HEK293T (cell line): ENCODE data around the gene TBKBP1.

ENCODE experiments used
- CTCF ChIA-PET: fragments of 350-600 bp; formaldehyde crosslinking; extraction: SDS; loops from one replicate; lab custom pipeline; 2021; ENCODE audit warnings: antibody characterized with exemption, inconsistent platforms; lab: Yijun Ruan, JAX
- POLR2A ChIA-PET: fragments of 350-600 bp; formaldehyde crosslinking; extraction: SDS; loops from one replicate; lab custom pipeline; 2020; ENCODE audit warnings: antibody characterized with exemption, inconsistent platforms; lab: Yijun Ruan, JAX
- DNase-seq: peaks from one replicate; pipeline ENCODE4 v3.0.0; 2012; ENCODE audit warnings: mixed read lengths; ENCODE audit errors: extremely low spot score
- ARNT ChIP-seq: fragments of 450-650 bp; IDR thresholded peaks from 2 replicates; pipeline ENCODE4 v1.6.1; 2017; ENCODE audit warnings: mild to moderate bottlenecking
- BHLHE40 ChIP-seq: fragments of 450-650 bp; IDR thresholded peaks from 2 replicates; pipeline ENCODE4 v1.6.1; 2016; ENCODE audit warnings: mild to moderate bottlenecking, moderate library complexity, borderline replicate concordance
- CTBP1 ChIP-seq: fragments of 450-650 bp; IDR thresholded peaks from 2 replicates; pipeline ENCODE4 v1.6.1; 2016; ENCODE audit warnings: borderline replicate concordance
- ELF4 ChIP-seq: fragments of 450-650 bp; IDR thresholded peaks from 2 replicates; pipeline ENCODE4 v1.6.1; 2017; ENCODE audit warnings: antibody characterized with exemption
- FOXA1 ChIP-seq: fragments of 450-650 bp; IDR thresholded peaks from 2 replicates; pipeline ENCODE4 v1.6.1; 2016; ENCODE audit warnings: mild to moderate bottlenecking
- FOXK2 ChIP-seq: fragments of 450-650 bp; IDR thresholded peaks from 2 replicates; pipeline ENCODE4 v1.6.1; 2016; ENCODE audit warnings: mild to moderate bottlenecking
- FOXM1 ChIP-seq: fragments of 450-650 bp; IDR thresholded peaks from 2 replicates; pipeline ENCODE4 v1.6.1; 2017; ENCODE audit warnings: mild to moderate bottlenecking, borderline replicate concordance
- HDGF ChIP-seq: fragments of 450-650 bp; IDR thresholded peaks from 2 replicates; pipeline ENCODE4 v1.6.1; 2017; ENCODE audit warnings: antibody characterized with exemption, borderline replicate concordance
- L3MBTL2 ChIP-seq: fragments of 450-650 bp; conservative IDR thresholded peaks from 2 replicates; pipeline ENCODE4 v1.6.1; 2016; ENCODE audit warnings: mild to moderate bottlenecking
- LEF1 ChIP-seq: fragments of 450-650 bp; IDR thresholded peaks from 2 replicates; pipeline ENCODE4 v1.6.1; 2017; ENCODE audit warnings: mild to moderate bottlenecking, borderline replicate concordance
- NFRKB ChIP-seq: fragments of 450-650 bp; IDR thresholded peaks from 2 replicates; pipeline ENCODE4 v1.6.1; 2016; ENCODE audit warnings: mild to moderate bottlenecking, moderate library complexity
- SP1 ChIP-seq: fragments of 450-650 bp; IDR thresholded peaks from 2 replicates; pipeline ENCODE4 v1.6.1; 2017
- SUZ12 ChIP-seq: fragments of 450-650 bp; IDR thresholded peaks from 2 replicates; pipeline ENCODE4 v1.6.1; 2016; ENCODE audit warnings: mild to moderate bottlenecking
- TARDBP ChIP-seq: fragments of 450-650 bp; IDR thresholded peaks from 2 replicates; pipeline ENCODE4 v1.6.1; 2016
- ZNF384 ChIP-seq: fragments of 450-650 bp; IDR thresholded peaks from 2 replicates; pipeline ENCODE4 v1.6.1; 2016
- TF ChIP-seq, protein P1 (sequence below): fragments of 450-650 bp; IDR thresholded peaks from 2 replicates; pipeline ENCODE4 v1.6.1; 2016

TBKBP1 gene

DNA sequence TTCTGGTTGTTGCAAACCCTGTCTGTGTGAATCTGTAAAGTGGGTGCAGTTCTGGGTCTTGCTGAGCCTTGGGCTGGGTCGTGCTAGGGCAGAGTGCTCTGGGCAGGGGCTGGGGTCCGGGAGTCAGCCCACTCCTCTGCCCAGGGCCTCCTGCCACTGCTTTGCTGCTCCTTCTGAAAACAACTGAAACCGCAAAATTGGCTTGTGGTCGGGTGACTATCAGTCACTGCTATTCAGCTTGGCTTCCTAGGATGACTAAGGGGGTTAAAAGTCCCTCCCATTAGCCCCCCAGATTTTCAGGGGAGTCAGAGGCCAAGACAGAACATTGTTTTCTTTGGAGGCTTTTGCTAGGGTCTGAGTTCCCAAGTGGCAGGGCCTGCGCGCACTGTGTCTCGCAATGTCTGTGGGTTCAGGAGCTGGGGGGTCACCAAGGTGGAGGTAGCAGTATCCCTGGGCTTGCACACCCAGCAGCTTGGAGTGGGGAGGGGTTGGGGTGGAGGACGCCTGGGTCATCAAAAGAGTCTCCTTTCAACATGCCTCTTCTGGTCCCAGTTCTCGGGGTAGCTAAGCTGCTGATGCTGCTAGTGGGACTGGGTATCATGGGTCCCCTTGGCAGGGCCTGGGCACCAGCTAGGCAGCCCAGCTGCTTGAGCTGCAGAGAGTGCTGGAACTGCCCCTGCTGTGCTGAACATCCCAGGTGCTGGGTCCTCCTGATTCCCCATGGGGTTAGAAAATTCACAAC, 25.6 kb downstream of the TBKBP1 start:
- DNase-seq = no peak
- no peak for TF ChIP-seq SUZ12
- TF ChIP-seq CTBP1 = no peak
- TF ChIP-seq LEF1 = no peak
- no peak for TF ChIP-seq FOXM1
- TF ChIP-seq, protein P1, sequence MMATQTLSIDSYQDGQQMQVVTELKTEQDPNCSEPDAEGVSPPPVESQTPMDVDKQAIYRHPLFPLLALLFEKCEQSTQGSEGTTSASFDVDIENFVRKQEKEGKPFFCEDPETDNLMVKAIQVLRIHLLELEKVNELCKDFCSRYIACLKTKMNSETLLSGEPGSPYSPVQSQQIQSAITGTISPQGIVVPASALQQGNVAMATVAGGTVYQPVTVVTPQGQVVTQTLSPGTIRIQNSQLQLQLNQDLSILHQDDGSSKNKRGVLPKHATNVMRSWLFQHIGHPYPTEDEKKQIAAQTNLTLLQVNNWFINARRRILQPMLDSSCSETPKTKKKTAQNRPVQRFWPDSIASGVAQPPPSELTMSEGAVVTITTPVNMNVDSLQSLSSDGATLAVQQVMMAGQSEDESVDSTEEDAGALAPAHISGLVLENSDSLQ = no peak
- TF ChIP-seq BHLHE40 = no peak
- TF ChIP-seq L3MBTL2 = no peak
- TF ChIP-seq ARNT = no peak
- TF ChIP-seq ELF4 = no peak
- TF ChIP-seq TARDBP = no peak
- TF ChIP-seq FOXA1 = no peak
- TF ChIP-seq SP1 = no peak
- TF ChIP-seq ZNF384 = no peak
- ChIA-PET CTCF (interaction anchor here (0.6 kb wide), 2 partner anchors 20 to 1108 kb away, joined by 3 read pairs; no protein-coding TSS in a partner anchor), POLR2A (interaction anchor here (1.4 kb wide), 1 partner anchor 13 kb away, joined by 3 read pairs; the partner anchor contains the start of gene TBX21)

DNA sequence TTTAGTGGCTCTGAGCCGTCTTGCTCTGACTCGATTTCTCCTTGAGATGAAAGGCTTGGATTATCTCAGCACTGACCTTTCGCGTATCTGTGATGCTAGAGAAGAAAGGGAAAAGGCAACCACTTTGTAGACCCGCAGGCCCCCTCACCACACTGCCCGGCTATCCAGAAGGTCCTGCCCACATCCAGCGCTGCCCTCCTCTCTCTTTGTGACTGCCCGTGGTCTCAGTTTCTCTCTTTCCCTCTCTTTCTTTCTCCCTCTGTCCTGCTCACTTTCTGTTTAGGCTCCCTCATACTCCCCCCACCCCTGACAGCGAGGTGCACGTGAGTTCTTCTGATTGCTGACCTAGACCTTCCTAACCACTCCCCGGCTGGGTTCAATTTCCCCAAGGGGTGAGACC, 26.2 kb downstream of the TBKBP1 start:
- ChIA-PET POLR2A (interaction anchor here (1.4 kb wide), 1 partner anchor 13 kb away, joined by 3 read pairs; the partner anchor contains the start of gene TBX21), CTCF (no interaction called here)
- TF ChIP-seq L3MBTL2 = no peak
- no peak for TF ChIP-seq ELF4
- TF ChIP-seq TARDBP = no peak
- no peak for TF ChIP-seq SP1
- TF ChIP-seq FOXK2 = no peak
- no peak for TF ChIP-seq ARNT
- no peak for TF ChIP-seq SUZ12
- no peak for TF ChIP-seq BHLHE40
- no peak for TF ChIP-seq FOXA1
- no peak for TF ChIP-seq CTBP1
- no peak for TF ChIP-seq LEF1
- TF ChIP-seq, protein P1 = no peak
- no peak for TF ChIP-seq NFRKB
- TF ChIP-seq ZNF384 = no peak
- TF ChIP-seq FOXM1 = no peak
- TF ChIP-seq HDGF = no peak
- no peak for DNase-seq

DNA sequence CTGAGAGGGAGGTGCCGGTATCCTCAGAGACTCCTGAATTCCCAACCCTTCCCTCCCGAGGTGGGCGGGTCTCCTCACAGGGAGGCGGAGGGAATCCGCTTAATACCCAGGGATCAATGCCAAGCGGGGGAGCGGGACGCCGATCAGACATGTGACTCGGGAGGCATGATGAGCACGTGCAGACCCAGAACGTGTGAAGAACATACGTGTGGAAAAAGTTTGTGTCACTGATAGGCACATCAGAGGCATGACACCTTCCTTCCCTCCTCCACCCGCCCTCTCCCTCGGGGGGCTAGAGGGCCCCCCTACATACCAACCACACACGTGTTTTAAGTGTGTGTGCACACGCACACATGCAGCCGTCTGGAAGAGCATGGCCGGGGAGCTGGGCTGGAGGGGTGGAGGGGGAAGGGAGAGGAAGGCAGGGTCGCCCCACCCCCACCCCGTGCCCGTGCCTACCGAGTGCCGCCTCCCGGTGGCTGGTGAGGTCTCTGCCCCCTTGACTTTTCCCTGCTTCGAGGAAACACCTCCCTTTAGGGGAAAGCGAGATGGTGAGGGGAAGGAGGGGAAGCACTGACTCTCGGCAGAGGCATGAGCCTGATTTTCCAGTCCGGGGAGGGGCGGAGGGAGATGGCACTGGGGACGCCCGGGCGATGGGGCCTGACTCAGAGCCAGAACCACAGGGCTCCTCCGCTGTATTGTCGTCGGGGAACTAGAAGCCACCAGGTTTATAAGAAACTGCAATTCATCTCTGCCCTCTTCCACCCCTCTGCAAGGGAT, 27.0 kb downstream of the TBKBP1 start:
- peak; percentile 25 for DNase-seq
- ChIA-PET POLR2A (no interaction called here), CTCF (no interaction called here)
- TF ChIP-seq FOXA1 (no peak), L3MBTL2 (peak; percentile 75), FOXK2 (no peak), SP1 (no peak), ARNT (no peak), CTBP1 (no peak), LEF1 (no peak)

DNA sequence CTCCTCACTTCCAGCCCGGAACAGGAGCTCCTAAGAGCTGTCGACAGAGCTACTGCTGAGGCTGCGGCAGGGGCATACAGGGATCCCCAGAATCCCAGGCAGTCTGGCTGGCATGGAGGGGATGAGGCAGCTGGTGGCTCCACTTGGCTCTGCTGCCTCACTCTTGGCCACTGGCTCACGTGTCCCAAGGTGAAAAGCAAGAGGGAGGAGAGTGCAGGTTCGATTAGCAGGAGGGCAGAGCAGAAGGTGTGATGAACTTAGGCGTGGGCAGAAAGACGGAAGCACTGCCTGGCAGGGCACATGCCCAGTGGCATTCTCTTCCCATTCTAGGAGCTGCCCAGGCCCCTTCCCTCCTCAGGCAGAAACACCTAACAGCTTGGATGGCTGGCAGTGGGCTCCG, 27.8 kb downstream of the TBKBP1 start:
- ChIA-PET POLR2A (no interaction called here), CTCF (no interaction called here)
- no peak for TF ChIP-seq TARDBP
- TF ChIP-seq SUZ12 = no peak
- no peak for TF ChIP-seq ELF4
- no peak for DNase-seq

DNA sequence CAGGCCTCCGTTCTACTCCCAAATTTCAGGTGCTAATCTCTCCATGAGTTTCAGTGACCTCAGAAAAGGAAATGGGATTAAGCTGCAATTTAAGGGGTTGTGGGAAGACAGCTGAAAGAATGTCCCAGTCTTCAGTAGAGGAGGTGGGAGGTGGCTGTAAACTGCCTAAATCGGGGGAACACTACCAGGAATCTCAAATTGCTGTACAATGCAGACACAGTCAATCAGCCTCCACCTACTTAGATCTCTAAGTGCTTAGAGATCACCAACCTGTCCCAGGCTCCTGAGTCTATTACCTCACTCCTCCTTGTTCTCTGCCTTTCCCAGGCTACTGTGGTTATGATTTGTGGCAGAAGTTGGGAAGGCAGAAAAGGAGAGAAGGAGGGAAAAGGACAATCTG, 30.7 kb downstream of the TBKBP1 start:
- CTCF ChIA-PET = interaction anchor here (0.8 to 1.4 kb wide), 2 partner anchors 8 to 109 kb away, joined by 3 to 4 read pairs; partner anchors contain the start of gene TBX21
- no peak for DNase-seq
- no peak for TF ChIP-seq FOXA1
- TF ChIP-seq NFRKB = no peak
- POLR2A ChIA-PET = no interaction called here

DNA sequence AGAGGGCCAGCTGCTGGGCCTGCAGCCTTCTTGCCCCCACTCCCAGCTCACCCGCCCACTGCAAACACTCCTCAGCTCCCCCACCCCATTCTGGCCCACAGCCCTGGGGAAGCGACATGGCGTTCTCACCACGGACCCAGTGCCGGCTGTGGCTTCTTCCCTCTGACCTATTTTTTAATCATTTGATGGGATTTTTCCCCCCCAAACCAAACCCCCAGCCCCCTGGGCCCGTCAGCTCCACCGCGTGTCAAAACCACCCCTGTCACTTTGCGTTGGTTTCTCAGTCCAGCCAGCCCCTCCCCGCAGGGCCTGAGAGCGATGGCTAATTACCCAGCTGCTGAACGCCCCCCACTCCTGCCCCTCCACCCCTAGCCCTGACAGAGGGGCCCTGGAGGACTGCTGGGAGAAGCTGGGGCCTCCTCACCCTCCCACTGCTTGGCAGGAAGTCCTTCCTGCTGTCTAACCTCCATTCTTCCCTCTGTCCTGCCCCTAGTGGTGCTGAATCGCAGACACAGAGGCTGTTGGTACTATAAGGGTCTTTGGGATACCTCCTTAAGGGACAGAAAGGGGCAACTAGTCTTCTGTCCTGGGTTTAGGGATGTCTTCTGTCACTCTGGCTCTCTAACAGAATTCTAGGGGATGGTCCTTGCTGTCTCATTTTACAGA, 31.6 kb downstream of the TBKBP1 start:
- POLR2A ChIA-PET = interaction anchor here (1.7 kb wide), 1 partner anchor 76 kb away, joined by 6 read pairs; the partner anchor contains the start of gene KPNB1
- DNase-seq = no peak
- CTCF ChIA-PET = interaction anchor here (0.8 to 1.4 kb wide), 4 partner anchors 7 to 110 kb away, joined by 3 to 4 read pairs (median 3); partner anchors contain the start of gene TBX21
- no peak for TF ChIP-seq SUZ12
- no peak for TF ChIP-seq ELF4
- no peak for TF ChIP-seq NFRKB
- no peak for TF ChIP-seq FOXA1
- no peak for TF ChIP-seq BHLHE40
- no peak for TF ChIP-seq CTBP1
- TF ChIP-seq, protein P1 = no peak
